PFSK-1 (cell line): ENCODE measurements around the gene POR.

ENCODE experiments used
- POLR2AphosphoS5 ChIP-seq: IDR thresholded peaks from 2 replicates; pipeline ENCODE4 v1.6.1; 2012; ENCODE audit warnings: low read depth, mild to moderate bottlenecking, control low read depth, low read length, moderate library complexity
- SIN3A ChIP-seq: IDR thresholded peaks from 2 replicates; pipeline ENCODE4 v1.6.1; 2012; ENCODE audit warnings: mild to moderate bottlenecking, low read length, moderate library complexity, borderline replicate concordance; ENCODE audit not compliant: insufficient read depth
- TAF1 ChIP-seq: IDR thresholded peaks from 2 replicates; pipeline ENCODE4 v1.6.1; 2012; ENCODE audit warnings: low read length, control low read depth, borderline replicate concordance; ENCODE audit not compliant: insufficient read depth

DNA sequence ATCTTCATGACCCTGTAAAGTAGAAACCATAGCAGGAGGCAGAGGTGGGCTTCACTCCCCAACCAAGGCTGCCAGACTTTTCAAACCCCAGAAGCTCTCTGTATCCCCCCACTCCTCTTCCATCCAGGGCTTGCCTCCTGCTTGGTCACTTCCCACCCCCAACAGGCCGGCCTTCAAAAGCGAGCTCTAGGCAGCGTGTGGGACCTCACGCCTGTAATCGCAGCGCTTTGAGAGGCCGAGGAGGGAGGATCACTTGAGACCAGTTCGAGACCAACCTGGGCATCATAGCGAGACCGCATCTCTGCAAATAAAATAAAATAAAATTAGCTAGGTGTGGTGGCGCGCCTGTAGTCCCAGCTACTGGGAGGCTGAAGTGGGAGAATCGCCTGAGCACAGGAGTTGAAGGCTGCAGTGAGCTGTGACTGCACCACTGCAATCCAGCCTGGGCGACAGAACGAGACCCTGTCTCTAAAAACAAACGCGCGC lies 743 bp upstream of the POR start:
- TF ChIP-seq TAF1: no peak
- TF ChIP-seq SIN3A: no peak
- no peak for TF ChIP-seq POLR2AphosphoS5
